Epithelial cell of proximal tubule (primary cell): ENCODE data around the gene MXRA7. TPM values are rescaled to one million over a fixed set of nuclear protein-coding genes. Genes with fewer than 3 reads are reported as not detected.

Experiments used
- total RNA-seq: library from RNA; depleted of rRNA; stranded (reverse); fragments of >200 nt; gene quantifications from 2 replicates; pipeline ENCODE4 v1.2.3, GENCODE V29; 2015

MXRA7 gene
- total RNA-seq, 1 donor from 2014 or later = 167 TPM

Other genes starting within 250 kb of the MXRA7 start
- gene AANAT, start 243.4 kb downstream of the MXRA7 start, total RNA-seq = not detected in 2 replicates
- 35.2 and 101 TPM in 2 replicates for gene RHBDF2, start 209.5 kb downstream of the MXRA7 start, total RNA-seq
- 10.2 and 49.9 TPM in 2 replicates for gene CYGB, start 173.3 kb downstream of the MXRA7 start, total RNA-seq
- gene PRCD, start 170.9 kb downstream of the MXRA7 start, total RNA-seq = 0.22 and 5.8 TPM in 2 replicates
- 1.4 and 2.9 TPM in 2 replicates for gene ST6GALNAC2, start 125.1 kb downstream of the MXRA7 start, total RNA-seq
- gene ST6GALNAC1, start 67.2 kb downstream of the MXRA7 start, total RNA-seq = 0.36 and 0.52 TPM in 2 replicates
- gene JMJD6, start 15.6 kb upstream of the MXRA7 start, total RNA-seq = 30.2 and 41.2 TPM in 2 replicates
- 30.0 and 34.7 TPM in 2 replicates for gene METTL23, start 15.9 kb upstream of the MXRA7 start, total RNA-seq
- gene SRSF2, start 26.4 kb upstream of the MXRA7 start, total RNA-seq = 275 and 497 TPM in 2 replicates
- 12.4 and 13.5 TPM in 2 replicates for gene MFSD11, start 27.2 kb upstream of the MXRA7 start, total RNA-seq
- gene MGAT5B, start 157.4 kb upstream of the MXRA7 start, total RNA-seq = 1.7 and 7.5 TPM in 2 replicates